IMR-90 (cell line): ENCODE results near the gene SH2D1B. TPM values are rescaled to one million over a fixed set of nuclear protein-coding genes. Genes with fewer than 3 reads are reported as not detected.

Source experiments
- ATAC-seq: fragments of 200-7000 bp; cut with Tn5 transposase; 2 replicates; pipeline ENCODE4 v1.9.1; 2020; ENCODE audit warnings: low read depth, mild to moderate bottlenecking, moderate library complexity
- BruUV-seq: library from RNA; stranded (reverse); fragments of 400-500 nt; replicated peaks from 2 replicates; lab custom pipeline; 2021; lab: Mats Ljungman, UMichigan
- CTCF ChIA-PET: fragments of 300-600 bp; formaldehyde crosslinking; extraction: SDS; loops from one replicate; lab custom pipeline; 2021; ENCODE audit warnings: antibody characterized with exemption; lab: Yijun Ruan, JAX
- POLR2A ChIA-PET: fragments of 300-600 bp; sonication (Branson Sonifier 250); formaldehyde crosslinking; loops from one replicate; lab custom pipeline; 2022; ENCODE audit warnings: antibody characterized with exemption; ENCODE audit not compliant: unreplicated experiment; lab: Charles Lee
- DNase-seq: peaks from one replicate; pipeline ENCODE4 v3.0.0; 2013
- H2AFZ ChIP-seq: replicated peaks from 2 replicates; pipeline ENCODE3; 2013; ENCODE audit warnings: low read length, mild to moderate bottlenecking; ENCODE audit not compliant: poor library complexity
- H2AK5ac ChIP-seq: 2 replicates; pipeline ENCODE4 v1.6.1; 2013; ENCODE audit warnings: low read depth, low read length, inconsistent platforms
- H2AK9ac ChIP-seq: replicated peaks from 2 replicates; pipeline ENCODE3; 2013; ENCODE audit warnings: mild to moderate bottlenecking, low read depth, low read length, moderate library complexity; ENCODE audit not compliant: poor library complexity
- H2BK120ac ChIP-seq: 2 replicates; pipeline ENCODE4 v1.6.1; 2013; ENCODE audit warnings: low read depth, low read length, inconsistent platforms
- H2BK15ac ChIP-seq: 3 replicates; pipeline ENCODE4 v1.6.1; 2013; ENCODE audit warnings: low read depth, low read length, inconsistent platforms
- H2BK20ac ChIP-seq: 2 replicates; pipeline ENCODE4 v1.6.1; 2013; ENCODE audit warnings: low read depth, mild to moderate bottlenecking, inconsistent platforms, low read length, moderate library complexity
- H2BK5ac ChIP-seq: 2 replicates; pipeline ENCODE4 v1.6.1; 2013; ENCODE audit warnings: mild to moderate bottlenecking, low read depth, low read length, inconsistent platforms; ENCODE audit not compliant: poor library complexity, severe bottlenecking
- H3K14ac ChIP-seq: replicated peaks from 2 replicates; pipeline ENCODE4 v1.6.1; 2013; ENCODE audit warnings: low read depth, low read length, inconsistent platforms
- H3K18ac ChIP-seq: 2 replicates; pipeline ENCODE4 v1.6.1; 2013; ENCODE audit warnings: low read depth, low read length, control low read depth
- H3K23ac ChIP-seq: 2 replicates; pipeline ENCODE4 v1.6.1; 2013; ENCODE audit warnings: low read depth, low read length, inconsistent platforms
- H3K27ac ChIP-seq: 2 replicates; pipeline ENCODE4 v1.5.1; 2013; ENCODE audit warnings: mild to moderate bottlenecking, control low read depth, low read length; ENCODE audit not compliant: insufficient read depth
- H3K27me3 ChIP-seq: 2 replicates; pipeline ENCODE4 v1.6.1; 2013; ENCODE audit warnings: low read length; ENCODE audit not compliant: control insufficient read depth, insufficient read depth
- H3K36me3 ChIP-seq: 2 replicates; pipeline ENCODE4 v1.6.1; 2013; ENCODE audit warnings: low read length, mixed read lengths; ENCODE audit not compliant: control insufficient read depth, insufficient read depth
- H3K4ac ChIP-seq: 2 replicates; pipeline ENCODE4 v1.6.1; 2013; ENCODE audit warnings: low read depth, low read length, inconsistent platforms
- H3K4me1 ChIP-seq: 2 replicates; pipeline ENCODE4 v1.6.1; 2013; ENCODE audit warnings: low read length, mixed read lengths; ENCODE audit not compliant: control insufficient read depth, insufficient read depth
- H3K4me2 ChIP-seq: 2 replicates; pipeline ENCODE4 v1.6.1; 2013; ENCODE audit warnings: low read depth, mild to moderate bottlenecking, control low read depth, low read length, moderate library complexity
- H3K4me3 ChIP-seq: 2 replicates; pipeline ENCODE4 v1.5.1; 2013; ENCODE audit warnings: low read depth, mild to moderate bottlenecking, control low read depth, low read length, moderate library complexity; ENCODE audit not compliant: insufficient read depth
- H3K56ac ChIP-seq: 2 replicates; pipeline ENCODE4 v1.6.1; 2013; ENCODE audit warnings: low read length, inconsistent platforms; ENCODE audit not compliant: insufficient read depth; ENCODE audit errors: extremely low read depth
- H3K79me1 ChIP-seq, 2 experiments: 2 replicates each; pipeline ENCODE4 v1.6.1; 2013; ENCODE audit warnings: low read length in 2 of 2, inconsistent platforms in 1 of 2, low read depth in 1 of 2
- H3K9ac ChIP-seq: 2 replicates; pipeline ENCODE4 v1.6.1; 2013; ENCODE audit warnings: low read depth, low read length, control low read depth
- H3K9me1 ChIP-seq: 2 replicates; pipeline ENCODE4 v1.6.1; 2013; ENCODE audit warnings: low read length, inconsistent platforms; ENCODE audit not compliant: insufficient read depth
- H3K9me3 ChIP-seq: 2 replicates; pipeline ENCODE4 v1.6.1; 2013; ENCODE audit warnings: low read length; ENCODE audit not compliant: control insufficient read depth, insufficient read depth
- H4K20me1 ChIP-seq: 2 replicates; pipeline ENCODE4 v1.6.1; 2013; ENCODE audit warnings: low read length, inconsistent platforms; ENCODE audit not compliant: insufficient read depth
- H4K5ac ChIP-seq: 2 replicates; pipeline ENCODE4 v1.6.1; 2013; ENCODE audit warnings: mild to moderate bottlenecking, low read depth, low read length, control low read depth
- H4K8ac ChIP-seq, 2 experiments: 2 replicates each; pipeline ENCODE4 v1.6.1; 2013; ENCODE audit warnings: low read depth in 2 of 2, low read length in 2 of 2, control low read depth in 1 of 2, inconsistent platforms in 1 of 2
- H4K91ac ChIP-seq: 2 replicates; pipeline ENCODE4 v1.6.1; 2013; ENCODE audit warnings: low read depth, low read length, inconsistent platforms; ENCODE audit not compliant: insufficient read depth
- BHLHE40 ChIP-seq: fragments of 150-350 bp; IDR thresholded peaks from 2 replicates; pipeline ENCODE4 v1.6.1; 2016; ENCODE audit warnings: mild to moderate bottlenecking, low read depth, low read length
- CEBPB ChIP-seq: IDR thresholded peaks from 2 replicates; pipeline ENCODE4 v1.6.1; 2012; ENCODE audit warnings: low read depth, low read length, improper control_type of control experiment
- CHD1 ChIP-seq: IDR thresholded peaks from 2 replicates; pipeline ENCODE4 v1.6.1; 2012; ENCODE audit warnings: low read depth, low read length, improper control_type of control experiment
- CTCF ChIP-seq: conservative IDR thresholded peaks from 2 replicates; pipeline ENCODE4 v1.5.1; 2012; ENCODE audit warnings: mild to moderate bottlenecking, low read depth, low read length, improper control_type of control experiment
- ELK1 ChIP-seq: fragments of 150-350 bp; IDR thresholded peaks from 2 replicates; pipeline ENCODE4 v1.6.1; 2016; ENCODE audit warnings: low read depth, mild to moderate bottlenecking, low read length, moderate library complexity, borderline replicate concordance
- FOS ChIP-seq: fragments of 150-350 bp; IDR thresholded peaks from 2 replicates; pipeline ENCODE4 v1.6.1; 2016; ENCODE audit warnings: low read depth, low read length
- MAFK ChIP-seq: IDR thresholded peaks from 2 replicates; pipeline ENCODE4 v1.6.1; 2012; ENCODE audit warnings: low read depth, low read length, improper control_type of control experiment
- MAZ ChIP-seq: IDR thresholded peaks from 2 replicates; pipeline ENCODE4 v1.6.1; 2012; ENCODE audit warnings: low read depth, mild to moderate bottlenecking, low read length, improper control_type of control experiment, moderate library complexity, borderline replicate concordance
- MXI1 ChIP-seq: IDR thresholded peaks from 2 replicates; pipeline ENCODE4 v1.6.1; 2012; ENCODE audit warnings: low read depth, mild to moderate bottlenecking, low read length, moderate library complexity, borderline replicate concordance
- NFE2L2 ChIP-seq: fragments of 150-350 bp; IDR thresholded peaks from 2 replicates; pipeline ENCODE4 v1.6.1; 2016; ENCODE audit warnings: low read depth, mild to moderate bottlenecking, low read length
- POLR2A ChIP-seq: IDR thresholded peaks from 2 replicates; pipeline ENCODE4 v1.6.1; 2012; ENCODE audit warnings: mild to moderate bottlenecking, low read depth, low read length
- RAD21 ChIP-seq: IDR thresholded peaks from 2 replicates; pipeline ENCODE4 v1.6.1; 2012; ENCODE audit warnings: low read length, improper control_type of control experiment
- RCOR1 ChIP-seq: IDR thresholded peaks from 2 replicates; pipeline ENCODE4 v1.6.1; 2012; ENCODE audit warnings: mild to moderate bottlenecking, low read length, improper control_type of control experiment; ENCODE audit not compliant: insufficient replicate concordance
- RFX5 ChIP-seq: IDR thresholded peaks from 2 replicates; pipeline ENCODE4 v1.8.0; 2012; ENCODE audit warnings: low read depth, mild to moderate bottlenecking, low read length, moderate library complexity
- SMC3 ChIP-seq: fragments of 150-350 bp; IDR thresholded peaks from 2 replicates; pipeline ENCODE4 v1.6.1; 2016; ENCODE audit warnings: low read depth, mild to moderate bottlenecking, antibody characterized with exemption, low read length, moderate library complexity
- USF2 ChIP-seq: fragments of 150-350 bp; IDR thresholded peaks from 2 replicates; pipeline ENCODE4 v1.6.1; 2017; ENCODE audit warnings: mild to moderate bottlenecking, antibody characterized with exemption, low read length, low read depth
- WGBS, 2 experiments: methylation state at CpG; one replicate each; pipeline versions ENCODE4 v1.1.5 to v1.1.7; 2013; ENCODE audit warnings: missing lambda C conversion rate in 2 of 2; ENCODE audit not compliant: insufficient read length in 1 of 2; ENCODE audit errors: extremely low coverage in 2 of 2; 5-methylcytosine and 5-hydroxymethylcytosine counted together
- dilution Hi-C: fragments of 300-500 bp; cut with HindIII; formaldehyde crosslinking; loops from one replicate; pipeline ENCODE4 v1.14.3; 2018; ENCODE audit warnings: low sequenced_read_pairs; ENCODE audit not compliant: unreplicated experiment
- in situ Hi-C: fragments of 300-500 bp; cut with MboI; formaldehyde crosslinking; loops from 3 replicates; pipeline ENCODE4 v1.14.3; 2019; ENCODE audit warnings: low sequenced_read_pairs, inconsistent platforms, mixed read lengths
- intact Hi-C: fragments of 100-400 bp; cut with micrococcal nuclease; formaldehyde crosslinking; loops from 2 replicates; pipeline ENCODE4 v1.10.0; 2022
- polyA plus RNA-seq, 3 experiments: library from polyadenylated mRNA; depleted of rRNA; stranded (reverse); fragments of >200 nt; gene quantifications; 2 replicates each; pipeline ENCODE4 v1.2.3, GENCODE V29; 2012; ENCODE audit warnings: low replicate concordance in 1 of 3
- total RNA-seq: library from RNA; depleted of rRNA; stranded (reverse); fragments of >200 nt; gene quantifications from 2 replicates; pipeline ENCODE4 v1.2.3, GENCODE V29; 2012

The SH2D1B gene
- total and polyA plus RNA-seq, 2 of the 4 experiments (the other 2 are of a cell fraction): 0.03 to 0.18 TPM

GRCh38 chr1:162404550-162405160 lies 7.3 kb downstream of the SH2D1B start:
- TF ChIP-seq CEBPB: 0 out of 2 replicates have a peak, but pooled peaks have one; percentile 33
- peak; percentile 56 for TF ChIP-seq FOS
- TF ChIP-seq RFX5: no peak
- no peak for TF ChIP-seq MAZ
- TF ChIP-seq CTCF: no peak
- no peak for TF ChIP-seq BHLHE40
- TF ChIP-seq MXI1: no peak
- TF ChIP-seq SMC3: no peak
- no peak for TF ChIP-seq CHD1
- TF ChIP-seq RAD21: no peak
- TF ChIP-seq USF2: no peak
- TF ChIP-seq POLR2A: no peak
- TF ChIP-seq RCOR1: no peak
- peak; percentile 57 for TF ChIP-seq NFE2L2
- TF ChIP-seq ELK1: no peak
- TF ChIP-seq MAFK: peak; percentile 46
- ATAC-seq: peak; percentile 91
- H3K27ac ChIP-seq: no peak overlapping the region
- H2AFZ ChIP-seq: no peak overlapping the region
- no peak overlapping the region for H3K18ac ChIP-seq
- no peaks in the 10 kb centered on the region; the same call in 1 of the 2 replicates for H3K4me1 ChIP-seq
- no peak overlapping the region; the same call in 1 of the 2 replicates for H4K5ac ChIP-seq
- POLR2A ChIA-PET: no interaction called here
- no peak overlapping the region for H3K4me3 ChIP-seq
- H3K23ac ChIP-seq: no peak overlapping the region
- no peak overlapping the region for H2AK5ac ChIP-seq
- BruUV-seq: no TSS peak
- H2BK15ac ChIP-seq: no peak overlapping the region
- no CpG with 5 or more reads among the region's 5 CpGs for WGBS, 2 experiments
- no peak overlapping the region for H3K9ac ChIP-seq
- H3K4me2 ChIP-seq: peak overlapping the region; percentile 72; the same call in 1 of the 2 replicates
- no peak overlapping the region for H3K14ac ChIP-seq
- H4K20me1 ChIP-seq: no peaks in the 10 kb centered on the region
- H3K79me1 ChIP-seq: no peaks in the 10 kb centered on the region
- DNase-seq: peak; percentile 86
- H3K36me3 ChIP-seq: no peaks in the 10 kb centered on the region
- no peak overlapping the region for H2BK120ac ChIP-seq
- no peak overlapping the region for H3K4ac ChIP-seq
- no peak overlapping the region for H2AK9ac ChIP-seq
- no peak overlapping the region for H2BK20ac ChIP-seq
- H3K9me1 ChIP-seq: no peaks in the 10 kb centered on the region
- peak overlapping the region; percentile 73 for H2BK5ac ChIP-seq
- no peak overlapping the region for H4K8ac ChIP-seq
- no peaks in the 10 kb centered on the region for H3K9me3 ChIP-seq
- in situ Hi-C loops: no loop called here
- peaks cover 2% of the 10 kb centered on the region; the same call in 1 of the 2 replicates for H3K27me3 ChIP-seq
- CTCF ChIA-PET: interaction anchor here (0.9 kb wide), 1 partner anchor 348 kb away, joined by 3 read pairs; no protein-coding TSS in a partner anchor
- dilution Hi-C loops: no loop called here
- no peak overlapping the region for H4K91ac ChIP-seq
- intact Hi-C loops: no loop called here
- no peak overlapping the region for H3K56ac ChIP-seq
